SK-N-SH (cell line): ENCODE data around the gene RAB18.

ENCODE experiments used
- CTCF ChIP-seq: fragments of 200-600 bp; sonication (generic); IDR thresholded peaks from 2 replicates; pipeline ENCODE4 v1.6.1; 2017; ENCODE audit warnings: antibody characterized with exemption, mild to moderate bottlenecking, moderate library complexity
- RFX5 ChIP-seq: IDR thresholded peaks from 2 replicates; pipeline ENCODE4 v1.6.1; 2012; ENCODE audit warnings: mild to moderate bottlenecking, improper control_type of control experiment, low read length

- no peak for TF ChIP-seq CTCF
- TF ChIP-seq RFX5: no peak
Observed at GRCh38 chr10:27513451-27514191, 9.5 kb downstream of the RAB18 start.
